Measurements from ENCODE around the gene PEAK3. TPM values are rescaled to one million over a fixed set of nuclear protein-coding genes. Genes with fewer than 3 reads are reported as not detected.

The PEAK3 gene
- total and polyA plus RNA-seq, 9 of the 15 experiments (the other 6 are each of a cell fraction or from before 2014, with no cell fraction given): 0.07 to 0.40 TPM; not detected in 7

- TF ChIP-seq MGA (IDR thresholded peaks at IDR 0.05): no peak
- TF ChIP-seq ZNF121 (CRISPR knock-in tag; conservative IDR thresholded peaks at IDR 0.05): peak; percentile 100
- no peak for TF ChIP-seq TRIM24 (IDR thresholded peaks at IDR 0.05)
- no peak for TF ChIP-seq HEY1 (CRISPR knock-in tag; IDR thresholded peaks at IDR 0.05; ENCODE audit: borderline replicate concordance)
- TF ChIP-seq ADNP (tag; IDR thresholded peaks at IDR 0.05): peak; percentile 94
- no peak for TF ChIP-seq HMGN3 (IDR thresholded peaks at IDR 0.05; ENCODE audit: borderline replicate concordance, extremely low read depth, insufficient read length, low read depth, low read length)
- TF ChIP-seq ZEB2 (IDR thresholded peaks at IDR 0.05): no peak
- TF ChIP-seq ZNF354B (CRISPR knock-in tag; IDR thresholded peaks at IDR 0.05): no peak
- TF ChIP-seq ZNF586 (CRISPR knock-in tag; conservative IDR thresholded peaks at IDR 0.05): no peak
- no peak for TF ChIP-seq DACH1 (IDR thresholded peaks at IDR 0.05; ENCODE audit: partially characterized antibody)
- TF ChIP-seq PRPF4 (IDR thresholded peaks at IDR 0.05; ENCODE audit: insufficient read depth, low read depth, low read length, poor library complexity, severe bottlenecking): no peak
- TF ChIP-seq NELFE (IDR thresholded peaks at IDR 0.05; ENCODE audit: insufficient read depth, insufficient read length): no peak
- TF ChIP-seq EP400 (IDR thresholded peaks at IDR 0.05): no peak
- TF ChIP-seq U2AF1 (optimal IDR thresholded peaks at IDR 0.05; ENCODE audit: low read depth, low read length): no peak
- no peak for TF ChIP-seq NFIX (CRISPR knock-in tag; IDR thresholded peaks at IDR 0.05; ENCODE audit: low read depth)
- no peak for TF ChIP-seq ZNF764 (CRISPR knock-in tag; IDR thresholded peaks at IDR 0.05; ENCODE audit: low read depth)
- TF ChIP-seq ZNF384 (IDR thresholded peaks at IDR 0.05; ENCODE audit: low read depth, low read length): peak; percentile 89
- TF ChIP-seq ZNF507 (tag; conservative IDR thresholded peaks at IDR 0.05): no peak
- TF ChIP-seq TBP (optimal IDR thresholded peaks at IDR 0.05; ENCODE audit: low read depth, low read length): no peak
These were observed 44.7 kb downstream of the PEAK3 start (continued) for GRCh38 chr19:2237051-2237868.
